RPMI8226 (cell line): ENCODE results near the gene ADARB2.
A peak's percentile ranks its signal among the peaks of the same experiment; 100 is the strongest.
"Not testable (repeated sequence)": the region's sequence is repeated elsewhere in the genome, so short reads cannot be mapped to it uniquely, and the experiment has no call there.

Experiments used
- DNase-seq: peaks from one replicate; pipeline ENCODE4 v3.0.0-alpha.2; 2015

ADARB2 gene

DNA sequence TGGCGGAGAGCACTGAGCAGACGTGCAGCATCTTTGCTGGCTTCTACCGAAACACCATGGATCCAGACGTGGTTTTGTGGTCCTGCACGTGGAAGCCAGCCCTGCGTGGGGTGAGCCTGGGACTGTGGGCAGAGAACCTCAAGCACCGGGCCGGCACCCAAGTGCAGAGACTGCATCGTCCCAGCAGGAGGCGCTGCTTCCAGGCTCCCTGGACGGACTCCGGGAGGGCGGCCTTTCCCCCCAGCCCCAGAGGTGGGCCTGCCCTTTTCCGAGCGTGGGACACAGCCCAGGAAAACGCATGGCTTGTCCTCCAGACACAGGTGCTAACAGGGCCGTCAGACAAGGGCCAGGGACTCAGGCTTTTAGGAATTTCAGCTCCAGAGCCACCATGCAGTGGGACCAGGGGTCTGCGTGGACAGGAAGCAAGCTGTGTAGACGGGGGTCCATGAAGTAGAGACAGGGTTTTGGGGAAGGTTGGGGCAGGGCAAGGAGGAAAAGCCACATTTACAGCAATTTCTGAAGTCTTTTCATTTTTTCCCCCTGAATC, 377.2 kb downstream of the ADARB2 start:
- DNase-seq: no peak

DNA sequence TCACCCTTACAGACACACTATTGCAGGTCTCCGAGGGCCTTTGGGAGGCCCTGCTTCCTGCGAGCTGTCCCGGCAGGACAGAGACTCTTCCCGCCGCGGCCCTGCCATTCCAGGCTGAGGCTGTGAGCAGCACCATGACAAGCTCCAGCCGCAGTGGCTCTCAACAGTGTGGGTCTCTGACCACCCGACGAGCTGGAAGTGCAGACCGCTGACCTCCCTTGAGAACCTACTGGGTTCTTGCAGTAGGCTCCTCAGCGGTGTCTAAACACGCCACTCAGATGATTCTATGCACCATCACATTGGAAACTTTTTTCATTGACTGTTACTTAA, 377.7 kb downstream of the ADARB2 start:
- no peak for DNase-seq

DNA sequence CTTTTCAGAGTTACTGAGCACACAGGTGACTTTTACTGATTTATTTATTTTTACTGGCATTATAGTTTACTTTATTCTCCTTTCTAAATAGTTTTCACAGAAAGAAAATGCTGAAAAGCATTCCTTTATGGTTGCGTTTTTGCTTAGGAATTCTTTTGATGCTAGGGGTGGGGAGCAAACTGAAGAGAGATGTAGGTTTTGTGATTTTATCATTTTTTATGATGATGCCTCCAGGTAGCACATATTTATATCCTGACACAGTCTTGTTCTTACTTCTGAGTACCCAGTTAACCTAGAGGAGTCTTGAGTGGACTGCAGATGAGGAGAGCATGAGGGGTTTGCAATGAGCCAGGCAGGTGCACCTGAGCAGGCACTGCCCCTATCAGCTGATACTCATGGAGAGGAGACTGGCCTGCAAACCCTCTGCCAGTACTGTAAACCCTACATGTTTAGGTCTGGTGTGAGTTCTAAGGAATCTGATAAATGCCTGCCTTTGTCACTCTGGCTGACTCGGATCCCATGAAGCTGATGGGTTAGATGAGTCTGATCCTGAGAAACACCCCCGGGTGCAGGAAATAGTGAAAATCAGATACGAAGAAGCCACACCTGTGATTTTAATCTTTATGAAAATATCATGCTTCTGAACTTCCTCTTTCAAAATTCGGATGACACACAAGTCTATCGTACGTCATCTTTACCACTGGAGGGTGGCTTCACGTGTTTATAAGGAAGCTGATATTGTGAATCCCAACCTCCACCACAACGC, 378.3 kb downstream of the ADARB2 start:
- DNase-seq: peak; percentile 26

DNA sequence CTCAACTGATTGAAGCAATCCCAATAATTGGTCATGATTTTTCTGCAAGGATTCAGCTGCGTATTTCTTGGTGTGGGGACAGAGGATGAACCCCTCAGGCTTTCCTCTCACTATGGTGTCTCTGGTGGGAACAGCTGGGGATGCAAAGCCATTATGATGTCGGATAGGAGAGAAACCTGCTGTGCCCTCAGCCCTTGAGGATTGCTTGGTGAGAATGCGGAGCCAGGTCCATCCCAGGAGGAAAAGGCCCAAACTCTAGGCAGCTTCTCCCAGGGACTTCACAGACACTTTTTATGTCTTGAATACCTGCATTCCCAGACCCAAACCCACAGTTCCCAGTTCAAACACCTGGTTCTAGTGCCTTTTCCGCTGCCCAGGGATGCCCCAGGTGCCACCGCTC, 379.2 kb downstream of the ADARB2 start:
- DNase-seq: no peak

DNA sequence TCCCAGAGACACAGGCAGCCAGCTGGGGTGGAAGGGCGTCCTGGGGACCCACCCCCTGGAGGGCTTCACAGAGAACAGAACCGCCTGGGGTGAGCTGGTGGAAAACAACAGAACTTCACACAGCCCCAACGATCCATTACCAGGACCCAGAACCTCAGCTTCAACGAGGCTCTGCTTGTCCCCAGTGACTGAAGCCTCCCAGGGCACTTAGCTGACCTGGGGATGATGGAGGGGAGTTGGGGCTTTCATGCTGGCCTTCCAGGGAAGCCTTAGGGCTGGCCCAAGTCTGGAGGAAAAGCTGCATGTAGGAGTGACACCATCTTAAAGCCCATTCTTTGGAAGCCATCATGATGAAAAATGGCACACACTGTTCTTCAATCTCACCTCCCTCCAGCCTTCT, 381.0 kb downstream of the ADARB2 start:
- DNase-seq: no peak

DNA sequence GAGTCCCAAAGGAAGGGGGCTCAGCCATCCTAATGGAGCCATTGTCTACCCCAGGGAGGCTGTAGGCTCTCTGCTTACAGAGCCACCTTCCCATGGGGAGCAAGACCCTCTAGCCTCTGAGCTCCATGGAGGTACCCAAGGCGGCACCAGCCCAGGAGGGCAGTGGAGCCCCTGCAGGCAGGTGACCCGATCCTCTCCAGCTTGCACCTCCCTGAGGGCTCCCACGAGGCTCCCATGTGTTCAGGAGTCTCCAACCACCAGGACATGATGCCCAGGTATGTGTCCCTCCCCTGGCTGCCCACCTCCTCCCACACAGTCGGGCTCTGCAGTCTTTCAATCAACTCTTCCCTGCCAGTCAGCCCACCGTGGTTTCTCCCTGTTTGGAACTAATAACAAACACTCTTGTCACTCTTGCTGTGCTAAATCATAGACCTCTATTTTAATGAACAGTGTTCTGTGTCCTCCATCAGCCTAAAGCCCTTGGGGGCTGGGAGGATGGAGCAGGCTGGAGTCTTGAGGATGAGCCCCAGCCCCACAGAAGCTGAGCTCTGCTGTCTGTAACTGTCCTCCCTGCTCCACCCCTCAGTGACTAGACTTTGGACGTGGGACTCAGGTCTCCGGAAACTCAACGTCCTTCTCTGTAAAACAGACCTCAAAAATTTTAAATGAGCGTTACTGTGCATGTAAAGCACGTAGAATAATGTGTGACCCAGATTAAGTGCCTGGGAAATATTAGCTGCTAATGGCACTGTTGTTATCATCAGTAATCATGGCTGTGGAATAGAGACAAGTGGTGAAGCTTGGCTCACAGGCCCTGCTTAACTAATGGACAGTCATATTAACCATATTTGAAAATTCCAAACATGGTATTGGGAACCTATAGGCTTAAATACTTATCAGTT, 382.3 kb downstream of the ADARB2 start:
- DNase-seq: no peak

DNA sequence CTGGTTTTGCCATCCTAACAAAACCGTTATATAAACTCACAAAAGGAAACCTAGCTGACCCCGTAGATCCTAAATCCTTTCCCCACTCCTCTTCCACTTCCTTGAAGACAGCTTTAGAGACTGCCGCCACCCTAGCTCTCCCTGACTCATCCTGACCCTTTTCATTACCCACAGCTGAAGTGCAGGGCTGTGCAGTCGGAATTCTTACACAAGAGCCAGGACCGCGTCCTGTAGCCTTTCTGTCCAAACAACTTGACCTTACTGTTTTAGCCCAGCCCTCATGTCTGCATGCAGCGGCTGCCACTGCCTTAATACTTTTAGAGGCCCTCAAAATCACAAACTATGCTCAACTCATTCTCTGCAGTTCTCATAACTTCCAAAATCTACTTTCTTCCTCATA, 385.0 kb downstream of the ADARB2 start:
- not testable (repeated sequence) for DNase-seq

DNA sequence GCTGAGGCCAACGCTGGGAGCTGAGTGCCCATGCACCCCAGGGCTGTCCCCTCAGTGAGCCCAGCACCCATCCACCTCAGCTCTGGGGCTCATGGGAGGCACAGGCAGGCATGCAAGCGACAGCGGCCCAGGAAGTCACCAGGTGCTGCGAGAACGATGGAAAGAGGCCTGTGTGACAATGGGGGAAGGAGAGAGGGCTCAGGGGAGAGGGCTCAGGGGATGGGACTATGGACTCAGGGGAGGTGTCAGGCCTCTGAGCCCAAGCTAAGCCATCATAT, 388.6 kb downstream of the ADARB2 start:
- DNase-seq: no peak

DNA sequence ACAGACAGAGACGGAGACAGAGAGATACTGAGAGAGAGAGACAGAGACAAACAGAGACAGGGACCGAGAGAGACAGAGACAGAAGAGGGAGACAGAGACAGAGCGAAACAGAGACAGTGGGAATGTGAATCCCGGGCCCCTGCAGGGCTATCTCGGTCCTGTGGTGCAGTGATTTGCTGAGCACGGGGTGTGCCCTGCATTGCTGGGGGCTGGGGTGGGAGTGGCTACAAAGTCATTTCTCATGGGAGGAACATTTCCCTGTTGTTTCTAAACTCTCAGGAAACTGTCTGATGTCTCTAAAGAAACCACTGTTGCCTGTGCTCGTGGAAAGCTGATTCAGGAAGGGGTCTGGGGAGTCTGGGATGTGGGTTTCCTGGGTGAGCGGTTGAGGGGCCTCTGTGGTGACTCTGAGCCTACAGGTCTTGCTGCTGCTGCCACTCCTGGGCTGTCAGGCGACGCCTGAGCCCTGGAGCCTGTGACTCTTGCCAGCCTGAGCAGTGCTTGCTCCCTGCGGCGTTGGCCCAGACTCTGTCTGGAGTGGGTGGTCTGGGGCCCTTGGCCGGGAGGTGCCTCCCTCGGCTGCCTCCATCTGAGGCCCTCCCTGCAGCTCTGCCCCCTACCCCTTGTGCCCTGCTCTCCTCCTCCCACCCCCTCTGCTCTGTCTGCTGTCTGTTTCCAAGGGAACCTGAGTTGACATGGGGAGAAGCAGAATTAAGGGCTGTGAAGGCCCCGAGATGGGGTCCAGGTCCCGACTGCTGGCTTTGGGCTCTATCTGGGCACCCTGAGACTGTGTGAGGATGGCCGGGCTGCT, 389.2 kb downstream of the ADARB2 start:
- no peak for DNase-seq

DNA sequence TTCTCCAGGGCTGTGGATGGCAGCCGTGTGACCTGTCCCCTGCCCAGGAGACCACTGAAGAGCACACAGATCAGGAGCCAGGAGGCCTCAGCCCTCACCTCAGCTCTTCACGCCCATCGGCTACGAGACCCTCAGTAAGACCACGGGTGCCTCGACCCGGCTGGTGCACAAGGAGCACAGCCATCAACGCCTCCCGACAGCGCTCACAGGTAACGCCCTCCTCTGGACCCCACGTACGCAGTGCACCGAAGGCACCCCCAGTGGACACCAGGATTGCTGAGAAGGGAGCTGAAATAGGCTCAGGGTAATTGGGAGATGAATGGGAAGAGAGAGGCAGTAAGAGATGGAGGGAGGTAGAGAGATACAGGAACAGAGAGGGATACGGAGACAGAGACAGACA, 389.8 kb downstream of the ADARB2 start:
- DNase-seq: no peak

DNA sequence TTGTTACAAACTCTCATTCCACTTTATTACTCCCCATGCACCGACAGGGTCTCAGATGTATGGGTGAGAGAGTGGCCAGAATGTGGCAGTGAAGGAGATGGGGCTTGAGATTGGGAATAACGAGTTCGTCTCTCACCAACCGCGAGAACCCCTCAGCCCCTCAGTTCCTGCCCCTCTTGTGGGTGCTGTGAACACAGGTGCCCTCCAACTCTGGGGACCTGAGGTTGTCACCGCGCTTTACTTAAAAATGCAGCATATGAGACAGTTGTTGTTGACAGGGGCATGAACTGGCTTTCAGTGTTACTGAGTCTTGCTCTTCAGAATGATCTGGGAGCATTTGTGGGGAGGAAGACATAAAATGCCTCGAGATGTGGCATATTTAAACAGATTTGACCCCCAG, 391.1 kb downstream of the ADARB2 start:
- DNase-seq: no peak

DNA sequence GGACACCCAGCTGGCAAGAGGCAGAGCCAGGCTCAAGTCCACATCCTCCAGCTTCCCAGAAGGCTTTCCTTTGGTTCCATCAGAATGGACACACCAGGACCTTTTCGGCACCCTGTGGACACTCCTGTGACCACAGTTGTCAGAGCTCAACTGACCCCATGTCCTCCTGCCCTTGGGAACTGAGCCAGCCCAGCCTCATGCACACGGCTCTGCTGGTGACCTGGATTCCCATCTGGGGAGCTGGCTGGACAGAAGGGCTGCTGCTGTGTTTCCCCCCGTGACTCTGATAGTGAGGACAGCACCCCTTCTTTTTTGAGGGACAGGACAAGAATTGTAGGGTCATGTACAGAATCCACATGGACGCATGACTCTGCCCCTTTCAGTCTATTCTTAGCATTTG, 392.0 kb downstream of the ADARB2 start:
- no peak for DNase-seq

DNA sequence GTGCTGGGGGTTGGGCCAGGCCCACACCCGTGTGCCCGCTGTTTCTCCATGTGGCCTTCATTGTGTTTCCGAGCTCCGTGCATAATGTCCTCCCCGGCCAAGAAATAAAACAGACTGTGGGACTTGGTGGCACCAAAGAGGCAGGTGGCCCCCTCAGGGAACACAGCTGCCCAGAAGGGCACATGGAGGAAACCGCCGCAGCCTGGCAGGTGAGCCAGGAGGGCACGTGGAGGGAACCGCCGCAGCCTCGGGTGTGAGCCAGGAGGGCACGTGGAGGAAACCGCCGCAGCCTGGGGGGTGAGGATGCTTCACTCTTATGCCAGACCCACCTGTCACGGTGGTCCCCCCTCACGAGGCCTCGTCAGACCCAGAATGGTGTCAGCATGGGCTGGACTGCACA, 392.5 kb downstream of the ADARB2 start:
- DNase-seq: no peak

DNA sequence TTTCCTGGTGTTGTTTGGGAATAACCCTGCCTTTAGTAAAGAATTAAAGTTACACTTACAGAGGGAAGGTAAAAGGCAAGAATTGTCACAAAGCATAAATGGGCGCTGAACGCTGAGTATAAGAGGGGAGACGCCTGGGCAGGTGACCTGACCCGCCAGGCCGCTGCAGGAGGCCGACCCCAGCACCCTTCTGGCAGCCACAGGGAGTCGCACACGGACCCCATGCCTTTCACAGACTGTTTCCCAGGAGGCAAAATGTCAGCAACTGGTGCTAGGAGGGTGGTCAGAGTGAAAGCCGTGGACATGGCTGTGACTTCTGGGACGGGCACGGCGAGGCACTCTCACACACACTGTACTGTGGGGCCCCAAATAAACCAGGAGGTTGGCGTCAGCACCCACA, 392.9 kb downstream of the ADARB2 start:
- DNase-seq: no peak

DNA sequence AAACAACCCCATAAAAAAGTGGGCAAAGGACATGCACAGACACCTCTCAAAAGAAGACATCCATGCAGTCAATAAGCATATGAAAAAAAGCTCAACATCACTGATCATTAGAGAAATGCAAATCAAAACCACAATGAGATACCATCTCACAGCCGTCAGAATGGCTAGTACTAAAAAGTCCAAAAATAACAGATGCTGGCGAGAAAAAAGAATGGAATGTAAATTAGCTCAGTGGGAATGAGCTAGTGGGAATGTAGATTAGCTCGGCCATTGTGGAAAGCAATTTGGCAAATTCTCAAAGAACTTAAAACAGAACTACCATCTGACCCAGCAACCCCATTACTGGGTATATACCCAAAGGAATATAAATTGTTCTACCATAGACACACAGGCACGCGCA, 394.1 kb downstream of the ADARB2 start:
- DNase-seq: no peak

DNA sequence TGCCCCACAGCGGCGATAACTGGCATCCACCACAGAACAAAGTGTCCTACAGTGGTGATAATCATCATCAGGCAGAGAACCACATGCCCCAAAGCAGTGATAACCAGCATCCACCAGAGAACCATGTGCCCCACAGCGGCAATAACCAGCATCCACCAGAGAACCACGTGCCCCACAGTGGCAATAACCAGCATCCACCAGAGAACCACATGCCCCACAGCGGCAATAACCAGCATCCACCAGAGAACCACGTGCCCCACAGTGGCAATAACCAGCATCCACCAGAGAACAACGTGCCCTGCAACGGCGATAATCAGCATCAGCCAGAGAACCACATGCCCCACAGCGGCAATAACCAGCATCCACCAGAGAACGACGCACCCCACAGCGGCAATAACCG, 396.3 kb downstream of the ADARB2 start:
- not testable (repeated sequence) for DNase-seq

DNA sequence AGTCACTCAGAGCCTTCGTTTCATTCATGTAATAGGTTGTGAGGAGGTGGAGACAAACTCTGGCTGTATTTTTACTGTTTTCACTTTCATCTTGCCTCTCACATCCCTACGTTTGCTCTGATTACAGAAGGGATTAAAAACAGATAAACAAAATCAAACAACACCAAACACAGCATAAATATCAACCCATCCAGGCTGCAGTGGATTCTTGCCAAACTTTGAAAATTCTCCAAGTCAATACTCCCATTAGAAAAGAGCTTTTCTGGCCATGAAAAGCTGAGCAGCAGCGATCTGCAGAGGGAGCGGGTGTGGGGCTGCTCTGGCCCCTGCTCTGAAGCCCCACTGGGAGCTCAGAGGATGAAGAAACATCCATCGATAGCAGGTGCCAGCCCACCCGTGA, 397.9 kb downstream of the ADARB2 start:
- DNase-seq: no peak

DNA sequence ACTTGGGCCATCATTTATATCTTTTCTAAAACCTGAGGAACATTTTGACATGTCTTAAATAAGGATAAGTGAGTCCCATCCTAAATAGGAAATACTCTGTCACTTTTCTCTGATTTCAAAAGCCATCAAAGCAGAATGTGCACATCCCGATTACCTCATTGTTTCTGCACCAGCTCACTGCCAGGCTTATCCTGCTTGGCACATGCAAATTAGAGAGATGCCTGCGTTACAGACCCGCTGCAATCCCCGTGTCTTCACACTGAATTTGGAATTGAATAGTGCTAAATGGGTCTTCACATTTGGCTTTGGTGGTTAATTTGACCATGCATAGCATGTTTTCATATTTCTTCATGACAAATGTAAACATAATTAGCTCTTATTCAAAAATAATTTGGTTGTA, 401.7 kb downstream of the ADARB2 start:
- no peak for DNase-seq

DNA sequence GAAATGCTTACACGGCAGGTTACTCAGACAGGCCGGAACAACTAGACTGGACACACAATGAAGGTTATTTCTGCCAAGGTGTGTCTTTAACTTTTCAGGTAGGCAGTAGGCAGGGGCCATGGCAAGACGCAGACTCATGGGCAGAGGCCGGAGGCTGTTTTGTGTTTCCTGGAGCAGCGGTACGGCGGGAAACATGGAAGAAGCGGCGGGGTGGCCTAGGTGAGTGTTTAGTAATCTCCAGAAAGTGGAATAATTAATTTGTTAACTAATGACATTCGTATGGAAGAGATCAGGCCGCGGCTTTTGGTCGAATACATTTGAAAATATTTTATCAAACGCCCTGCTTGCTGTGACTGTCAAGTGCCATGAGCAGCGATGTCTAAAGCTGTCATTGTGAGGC, 403.3 kb downstream of the ADARB2 start:
- no peak for DNase-seq

DNA sequence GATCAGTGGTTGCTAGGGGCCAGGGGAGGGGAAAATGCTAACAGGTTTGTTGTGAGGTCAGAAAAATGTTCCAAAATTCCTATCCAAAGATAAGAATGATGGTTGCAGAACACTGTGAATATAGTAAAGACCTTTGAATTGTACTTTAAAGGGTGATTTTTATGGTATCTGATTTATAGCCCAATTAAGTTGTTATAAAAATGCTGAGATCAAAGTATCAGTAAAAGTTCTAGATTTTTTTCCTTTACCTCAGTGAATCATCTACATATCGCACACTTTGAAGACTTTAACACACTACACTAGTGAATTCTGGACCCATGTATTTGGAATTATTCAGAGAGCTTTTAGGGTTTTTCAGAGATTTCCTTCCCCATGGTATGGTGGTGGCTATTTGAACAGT, 405.8 kb downstream of the ADARB2 start:
- no peak for DNase-seq

DNA sequence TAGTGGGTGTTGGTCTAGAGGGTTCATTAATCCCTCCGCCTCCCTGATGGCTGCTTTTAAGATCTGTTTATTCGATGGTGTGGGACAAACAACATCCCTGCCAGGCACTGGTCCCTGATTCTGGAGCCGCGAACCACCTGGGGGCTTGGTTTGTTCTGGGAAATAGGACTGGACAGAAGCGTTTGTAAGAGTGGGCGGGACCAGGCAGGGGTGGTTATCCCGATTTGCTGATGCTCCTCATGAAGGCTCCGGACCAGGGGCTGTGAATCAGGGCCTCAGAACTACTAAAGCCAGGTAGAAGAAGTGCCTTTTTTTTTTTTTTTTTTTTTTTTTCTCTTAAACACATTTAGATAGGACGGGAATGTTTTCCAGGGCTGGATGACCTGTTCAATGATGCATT, 407.7 kb downstream of the ADARB2 start:
- no peak for DNase-seq

DNA sequence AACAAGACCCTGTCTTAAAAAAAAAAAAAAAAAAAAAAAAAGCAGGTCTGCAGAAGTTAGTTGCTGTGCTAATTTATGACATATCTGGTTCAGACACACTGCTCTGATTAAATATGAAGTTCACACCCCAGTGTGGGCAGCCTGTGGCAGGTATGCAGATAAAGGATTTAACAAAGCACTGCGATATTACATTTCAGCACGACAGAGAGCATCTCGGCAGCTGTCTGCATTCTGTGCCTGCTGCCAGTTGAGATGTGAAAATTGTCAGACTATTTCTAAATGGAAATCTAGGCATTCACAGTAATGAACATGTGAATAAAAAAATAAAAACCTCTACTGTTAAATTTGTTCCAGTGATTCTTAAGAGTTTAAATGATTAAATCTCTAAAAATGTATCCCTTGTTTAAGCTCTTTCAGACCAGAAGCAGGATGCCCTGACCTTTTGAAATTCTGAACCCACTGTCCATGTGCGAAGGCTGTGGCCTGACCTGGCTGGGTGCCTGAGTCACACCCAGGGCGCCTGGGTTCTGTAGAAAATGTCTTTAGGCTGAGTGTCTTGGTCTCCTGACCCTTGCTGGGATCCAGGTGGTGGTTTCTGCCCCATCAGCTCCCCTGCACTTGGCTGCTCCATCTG, 408.2 kb downstream of the ADARB2 start:
- no peak for DNase-seq

DNA sequence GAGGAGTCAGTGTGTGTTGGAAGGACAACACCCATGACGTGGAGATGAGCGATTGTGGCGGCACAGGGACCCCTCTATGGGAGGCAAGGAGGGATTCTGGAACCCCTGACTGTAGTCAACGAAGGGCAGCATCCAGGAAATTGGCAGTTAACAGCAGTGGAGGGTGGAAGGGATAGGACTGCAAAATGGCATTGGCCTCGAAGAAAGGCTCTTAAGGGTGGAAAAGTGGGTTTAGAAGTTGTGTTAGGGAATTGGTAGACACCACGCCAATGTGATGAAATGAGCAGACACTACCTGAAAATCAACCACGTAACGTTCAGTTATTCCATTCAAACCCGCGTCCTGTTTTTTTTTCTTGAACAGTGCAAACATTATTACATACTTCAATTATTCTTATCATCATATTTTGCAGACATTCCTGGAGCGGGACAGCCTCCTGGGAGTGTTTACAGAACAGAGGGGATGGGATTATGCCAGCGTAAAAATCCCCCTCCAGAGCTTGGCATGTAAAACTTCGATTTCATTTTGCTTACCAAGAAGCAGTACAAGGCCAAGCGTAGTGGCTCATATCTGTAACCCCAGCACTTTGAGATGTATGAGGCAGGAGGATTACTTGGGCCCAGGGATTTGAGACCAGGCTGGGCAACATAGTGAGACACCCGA, 409.0 kb downstream of the ADARB2 start:
- no peak for DNase-seq
